ENCODE data around the gene TMTC4.

The TMTC4 gene

GRCh38 chr13:100715604-100716003 is 41.0 kb upstream of the TMTC4 start:
- Histone ChIP-seq H3K9me2 (replicated peaks; ENCODE audit: insufficient read depth, low read length) (no peaks in the 10 kb centered on the region), H4K20me1 (ENCODE audit: low read depth, low read length) (no peaks in the 10 kb centered on the region), H3K36me3 (ENCODE audit: low read length) (no peaks in the 10 kb centered on the region), H3K27ac (ENCODE audit: low read depth, low read length) (no peak overlapping the region), H3K9me3 (ENCODE audit: insufficient read depth, low read length) (no peaks in the 10 kb centered on the region), H3K27me3 (ENCODE audit: low read length) (no peaks in the 10 kb centered on the region), H3K4me2 (ENCODE audit: low read depth, low read length, poor library complexity, severe bottlenecking) (no peak overlapping the region), H2AFZ (ENCODE audit: low read depth, low read length, severe bottlenecking) (no peak overlapping the region), H3K79me2 (ENCODE audit: insufficient read depth, low read length) (no peaks in the 10 kb centered on the region), H3K4me3 (ENCODE audit: insufficient read depth, low read length, poor library complexity, severe bottlenecking) (no peak overlapping the region), H3F3A (ENCODE audit: insufficient read depth) (no peaks in the 10 kb centered on the region), H3K9ac (ENCODE audit: low read length) (no peak overlapping the region)
- TF ChIP-seq CTCF (IDR thresholded peaks at IDR 0.05; ENCODE audit: insufficient read depth, low read length, poor library complexity, severe bottlenecking): no peak
- no peak for TF ChIP-seq EZH2phosphoT487 (conservative IDR thresholded peaks at IDR 0.05; ENCODE audit: low read length)

- Histone ChIP-seq H3K4me2 (ENCODE audit: low read depth, low read length, poor library complexity, severe bottlenecking) (no peak overlapping the region), H3F3A (ENCODE audit: insufficient read depth) (no peaks in the 10 kb centered on the region), H3K4me3 (ENCODE audit: insufficient read depth, low read length, poor library complexity, severe bottlenecking) (no peak overlapping the region), H3K9ac (ENCODE audit: low read length) (no peak overlapping the region), H3K36me3 (ENCODE audit: low read length) (no peaks in the 10 kb centered on the region), H3K27ac (ENCODE audit: low read depth, low read length) (no peak overlapping the region), H3K79me2 (ENCODE audit: insufficient read depth, low read length) (no peaks in the 10 kb centered on the region), H3K27me3 (ENCODE audit: low read length) (no peaks in the 10 kb centered on the region), H4K20me1 (ENCODE audit: low read depth, low read length) (no peaks in the 10 kb centered on the region), H3K9me2 (replicated peaks; ENCODE audit: insufficient read depth, low read length) (no peaks in the 10 kb centered on the region), H3K9me3 (ENCODE audit: insufficient read depth, low read length) (no peaks in the 10 kb centered on the region), H2AFZ (ENCODE audit: low read depth, low read length, severe bottlenecking) (no peak overlapping the region)
- TF ChIP-seq EZH2phosphoT487 (conservative IDR thresholded peaks at IDR 0.05; ENCODE audit: low read length) (no peak), CTCF (IDR thresholded peaks at IDR 0.05; ENCODE audit: insufficient read depth, low read length, poor library complexity, severe bottlenecking) (no peak)
These were observed 39.9 kb upstream of the TMTC4 start for GRCh38 chr13:100714478-100714877.

GRCh38 chr13:100710176-100710575 is 35.6 kb upstream of the TMTC4 start:
- no peak overlapping the region for H3K27ac ChIP-seq (ENCODE audit: low read depth, low read length)
- H2AFZ ChIP-seq (ENCODE audit: low read depth, low read length, severe bottlenecking): no peak overlapping the region
- TF ChIP-seq CTCF (IDR thresholded peaks at IDR 0.05; ENCODE audit: insufficient read depth, low read length, poor library complexity, severe bottlenecking) (no peak), EZH2phosphoT487 (conservative IDR thresholded peaks at IDR 0.05; ENCODE audit: low read length) (no peak)
- no peaks in the 10 kb centered on the region for H3F3A ChIP-seq (ENCODE audit: insufficient read depth)
- no peaks in the 10 kb centered on the region for H3K36me3 ChIP-seq (ENCODE audit: low read length)
- H3K9me2 ChIP-seq (replicated peaks; ENCODE audit: insufficient read depth, low read length): no peaks in the 10 kb centered on the region
- no peak overlapping the region for H3K9ac ChIP-seq (ENCODE audit: low read length)
- H3K9me3 ChIP-seq (ENCODE audit: insufficient read depth, low read length): no peaks in the 10 kb centered on the region
- no peaks in the 10 kb centered on the region for H3K27me3 ChIP-seq (ENCODE audit: low read length)
- no peaks in the 10 kb centered on the region for H3K79me2 ChIP-seq (ENCODE audit: insufficient read depth, low read length)
- no peak overlapping the region for H3K4me2 ChIP-seq (ENCODE audit: low read depth, low read length, poor library complexity, severe bottlenecking)
- no peaks in the 10 kb centered on the region for H4K20me1 ChIP-seq (ENCODE audit: low read depth, low read length)
- H3K4me3 ChIP-seq (ENCODE audit: insufficient read depth, low read length, poor library complexity, severe bottlenecking): no peak overlapping the region

Data from SU-DHL-6 (cell line).